HepG2 (cell line): ENCODE results near the gene OSCP1. TPM values are rescaled to one million over a fixed set of nuclear protein-coding genes. Genes with fewer than 3 reads are reported as not detected.

Experiments
- ATAC-seq: fragments of 200-7000 bp; cut with Tn5 transposase; 3 replicates; pipeline ENCODE4 v1.9.1; 2020; ENCODE audit warnings: mild to moderate bottlenecking, moderate library complexity
- BruUV-seq: library from RNA; stranded (reverse); fragments of 400-500 nt; replicated peaks from 2 replicates; lab custom pipeline; 2021; lab: Mats Ljungman, UMichigan
- CTCF ChIA-PET: fragments of 300-600 bp; formaldehyde crosslinking; extraction: SDS; loops from one replicate; lab custom pipeline; 2021; ENCODE audit warnings: low total read pairs, inconsistent platforms, low intra/inter-chr PET ratio; lab: Yijun Ruan, JAX
- POLR2A ChIA-PET: fragments of 350-600 bp; sonication (Branson Sonifier 250); formaldehyde crosslinking; loops from one replicate; lab custom pipeline; 2020; ENCODE audit warnings: antibody characterized with exemption, inconsistent platforms; lab: Yijun Ruan, JAX
- DNase-seq: peaks from one replicate; pipeline ENCODE4 v3.0.0-alpha.2; 2015; ENCODE audit warnings: low spot score
- FAIRE-seq: peaks from 3 replicates; lab custom pipeline; 2011; peaks lifted over from hg19 to GRCh38; lab: Jason Lieb, UNC
- H2AFZ ChIP-seq: one replicate; pipeline ENCODE4 v1.6.1; 2011; ENCODE audit warnings: low read length, inconsistent platforms
- H3K27ac ChIP-seq: fragments of 300-600 bp; 3 replicates; pipeline ENCODE4 v1.8.0; 2011; ENCODE audit warnings: mixed run types, mild to moderate bottlenecking, mixed read lengths, low read length, inconsistent platforms; ENCODE audit not compliant: insufficient read depth; ENCODE audit errors: extremely low read length
- H3K27me3 ChIP-seq, 2 experiments: fragments of 200-600 bp in 1 of 2; 2 replicates in 1 of 2; 3 replicates in 1 of 2; pipeline versions ENCODE4 v1.6.0 to v1.8.0; 2011; ENCODE audit warnings: low read length in 2 of 2, mild to moderate bottlenecking in 2 of 2, moderate library complexity in 2 of 2, inconsistent platforms in 1 of 2; ENCODE audit not compliant: insufficient read depth in 2 of 2, control insufficient read depth in 1 of 2
- H3K36me3 ChIP-seq, 2 experiments: fragments of 200-600 bp in 1 of 2; replicated peaks in 1 of 2; 2 replicates in 1 of 2; 3 replicates in 1 of 2; pipeline versions ENCODE4 v1.5.1 to v1.8.0; 2011; ENCODE audit warnings: low read length in 2 of 2, inconsistent platforms in 1 of 2; ENCODE audit not compliant: insufficient read depth in 2 of 2, control insufficient read depth in 1 of 2
- H3K4me1 ChIP-seq: 2 replicates; pipeline ENCODE4 v1.5.1; 2012; ENCODE audit warnings: low read length, inconsistent platforms; ENCODE audit not compliant: insufficient read depth
- H3K4me2 ChIP-seq: 2 replicates; pipeline ENCODE4 v1.6.0; 2011; ENCODE audit warnings: low read depth, low read length, inconsistent platforms
- H3K4me3 ChIP-seq, 3 experiments: fragments of 200-600 bp in 1 of 3; sonication (generic), shearing (Covaris generic) in 1 of 3; replicated peaks in 1 of 3; 2 replicates each; pipeline ENCODE4 v1.5.1; 2011 to 2016; ENCODE audit warnings: low read length in 3 of 3, inconsistent platforms in 2 of 3, low read depth in 2 of 3, mild to moderate bottlenecking in 2 of 3, control low read depth in 1 of 3, mixed read lengths in 1 of 3; ENCODE audit not compliant: insufficient read depth in 1 of 3
- H3K79me2 ChIP-seq: one replicate; pipeline ENCODE4 v1.6.1; 2011; ENCODE audit warnings: low read length, inconsistent platforms; ENCODE audit not compliant: insufficient read depth
- H3K9ac ChIP-seq: 2 replicates; pipeline ENCODE4 v1.6.0; 2011; ENCODE audit warnings: mild to moderate bottlenecking, low read depth, low read length, inconsistent platforms; ENCODE audit not compliant: insufficient read depth
- H3K9me3 ChIP-seq: 2 replicates; pipeline ENCODE4 v1.5.1; 2012; ENCODE audit warnings: mild to moderate bottlenecking, low read length
- H4K20me1 ChIP-seq: 2 replicates; pipeline ENCODE4 v1.6.0; 2011; ENCODE audit warnings: inconsistent platforms, mild to moderate bottlenecking, low read length, moderate library complexity; ENCODE audit not compliant: insufficient read depth
- ADNP ChIP-seq: sonication (generic); formaldehyde crosslinking; IDR thresholded peaks from 2 replicates; pipeline ENCODE4 v1.4.0; 2020; ENCODE audit warnings: missing genetic modification reagents
- ELF3 ChIP-seq: IDR thresholded peaks from 2 replicates; pipeline ENCODE4 v1.6.1; 2016; ENCODE audit warnings: missing genetic modification reagents, missing compliant biosample characterization
- MIXL1 ChIP-seq: IDR thresholded peaks from 2 replicates; pipeline ENCODE4 v1.6.1; 2016
- NFATC3 ChIP-seq: sonication (generic); formaldehyde crosslinking; IDR thresholded peaks from 2 replicates; pipeline ENCODE4 v1.5.1; 2020; ENCODE audit warnings: mild to moderate bottlenecking, missing genetic modification reagents
- POLR2G ChIP-seq: fragments of 200-400 bp; formaldehyde crosslinking; IDR thresholded peaks from 2 replicates; pipeline ENCODE4 v1.6.1; 2018; ENCODE audit warnings: mild to moderate bottlenecking, low read depth, low read length, moderate library complexity
- TARDBP ChIP-seq: sonication (generic); formaldehyde crosslinking; IDR thresholded peaks from 2 replicates; pipeline ENCODE4 v1.8.0; 2022; ENCODE audit warnings: mild to moderate bottlenecking, missing genetic modification reagents
- TRIM22 ChIP-seq: fragments of 450-650 bp; IDR thresholded peaks from 2 replicates; pipeline ENCODE4 v1.6.1; 2017
- ZBTB38 ChIP-seq: sonication (generic); formaldehyde crosslinking; IDR thresholded peaks from 2 replicates; pipeline ENCODE4 v1.5.1; 2020; ENCODE audit warnings: mild to moderate bottlenecking, missing genetic modification reagents
- ZFP36 ChIP-seq: fragments of 150-350 bp; IDR thresholded peaks from 2 replicates; pipeline ENCODE4 v1.6.1; 2018; ENCODE audit warnings: borderline replicate concordance, low read length, low read depth; ENCODE audit not compliant: partially characterized antibody
- ZFP62 ChIP-seq: sonication (generic); formaldehyde crosslinking; IDR thresholded peaks from 2 replicates; pipeline ENCODE4 v1.4.0; 2020; ENCODE audit warnings: missing genetic modification reagents
- ZNF431 ChIP-seq: sonication (generic); formaldehyde crosslinking; IDR thresholded peaks from 2 replicates; pipeline ENCODE4 v1.9.0; 2022; ENCODE audit warnings: missing genetic modification reagents, low read depth, mild to moderate bottlenecking, borderline replicate concordance
- ZNF441 ChIP-seq: sonication (generic); formaldehyde crosslinking; IDR thresholded peaks from 2 replicates; pipeline ENCODE4 v1.7.0; 2021; ENCODE audit warnings: missing genetic modification reagents, borderline replicate concordance
- ZNF562 ChIP-seq: sonication (generic); formaldehyde crosslinking; IDR thresholded peaks from 2 replicates; pipeline ENCODE4 v1.8.0; 2022; ENCODE audit warnings: missing genetic modification reagents, borderline replicate concordance
- ZNF782 ChIP-seq: sonication (generic); formaldehyde crosslinking; IDR thresholded peaks from 2 replicates; pipeline ENCODE4 v1.4.0; 2020; ENCODE audit warnings: missing genetic modification reagents, mild to moderate bottlenecking, borderline replicate concordance
- WGBS: methylation state at CpG from one replicate; pipeline ENCODE4 v1.1.6; 2017; ENCODE audit warnings: low lambda C conversion rate; 5-methylcytosine and 5-hydroxymethylcytosine counted together
- in situ Hi-C: cut with HindIII; loops from 2 replicates; pipeline ENCODE4 v1.10.0; 2017; ENCODE audit warnings: low pct_unique_long_range_greater_than_20kb; ENCODE audit not compliant: extremely low pct_ligation_motif_present
- intact Hi-C: fragments of 100-400 bp; cut with micrococcal nuclease; formaldehyde crosslinking; loops from one replicate; pipeline ENCODE4 v1.10.0; 2022; ENCODE audit not compliant: unreplicated experiment
- polyA plus RNA-seq, 8 experiments: library from polyadenylated mRNA; depleted of rRNA in 3 of 8; stranded (reverse) in 7 of 8; unstranded in 1 of 8; fragments of >200 nt; fragmentation: Illumina TruSeq in 4 of 8; extraction: Trizol in 4 of 8; gene quantifications; 2 replicates each; pipeline versions ENCODE4 v1.2.1 to v1.2.3, GENCODE V29; 2011 to 2016; ENCODE audit warnings: low read depth in 4 of 8, missing spikeins in 1 of 8, mixed read lengths in 1 of 8; ENCODE audit not compliant: insufficient read depth in 1 of 8
- total RNA-seq, 5 experiments: library from RNA; depleted of rRNA; stranded (reverse); fragments of >200 nt; fragmentation: Illumina TruSeq; extraction: Trizol; gene quantifications; 2 replicates each; pipeline ENCODE4 v1.2.3, GENCODE V29; 2016; ENCODE audit warnings: low read depth in 1 of 5
- TF ChIP-seq, protein P1 (sequence below): sonication (generic); formaldehyde crosslinking; IDR thresholded peaks from 2 replicates; pipeline ENCODE4 v1.8.1; 2023; ENCODE audit warnings: mild to moderate bottlenecking, missing genetic modification reagents
- TF ChIP-seq, protein P2 (sequence below): IDR thresholded peaks from 2 replicates; pipeline ENCODE4 v1.6.1; 2016; ENCODE audit warnings: missing compliant biosample characterization, missing genetic modification reagents, borderline replicate concordance
- TF ChIP-seq, protein P3 (sequence below): sonication (generic); formaldehyde crosslinking; IDR thresholded peaks from 2 replicates; pipeline ENCODE4 v1.9.0; 2021; ENCODE audit warnings: missing genetic modification reagents, mild to moderate bottlenecking, borderline replicate concordance
- TF ChIP-seq, protein P4 (sequence below): sonication (generic); formaldehyde crosslinking; conservative IDR thresholded peaks from 2 replicates; pipeline ENCODE4 v1.5.0; 2020; ENCODE audit warnings: missing genetic modification reagents

Gene OSCP1
- total and polyA plus RNA-seq, 2 of the 13 experiments (the other 11 are each of a cell fraction or from before 2014, with no cell fraction given): 0.60 to 0.84 TPM

GRCh38 chr1:36481091-36481490, 30.8 kb upstream of the OSCP1 start (continued):
- TF ChIP-seq, protein P1, sequence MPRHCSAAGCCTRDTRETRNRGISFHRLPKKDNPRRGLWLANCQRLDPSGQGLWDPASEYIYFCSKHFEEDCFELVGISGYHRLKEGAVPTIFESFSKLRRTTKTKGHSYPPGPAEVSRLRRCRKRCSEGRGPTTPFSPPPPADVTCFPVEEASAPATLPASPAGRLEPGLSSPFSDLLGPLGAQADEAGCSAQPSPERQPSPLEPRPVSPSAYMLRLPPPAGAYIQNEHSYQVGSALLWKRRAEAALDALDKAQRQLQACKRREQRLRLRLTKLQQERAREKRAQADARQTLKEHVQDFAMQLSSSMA: no peak

GRCh38 chr1:36480161-36480560, 29.9 kb upstream of the OSCP1 start:
- no peak overlapping the region for H3K9ac ChIP-seq
- peaks cover 0 to 3% of the 10 kb centered on the region in 2 experiments; a peak in 1 of 5 replicates for H3K36me3 ChIP-seq
- no peak overlapping the region for H2AFZ ChIP-seq
- H3K79me2 ChIP-seq: no peaks in the 10 kb centered on the region
- no peak overlapping the region for H3K27ac ChIP-seq
- no peak overlapping the region for H3K4me3 ChIP-seq
- FAIRE-seq (no peak), ATAC-seq (no peak), DNase-seq (no peak)
- peaks cover 36% of the 10 kb centered on the region for H3K4me1 ChIP-seq
- intact Hi-C loops (no loop called here), in situ Hi-C loops (no loop called here)
- H3K27me3 ChIP-seq: no peaks in the 10 kb centered on the region; a peak in 1 of 5 replicates
- ChIA-PET POLR2A (no interaction called here), CTCF (no interaction called here)
- no peak overlapping the region for H3K4me2 ChIP-seq
- no peaks in the 10 kb centered on the region for H4K20me1 ChIP-seq
- WGBS: no CpG with 5 or more reads among the region's 2 CpGs
- no TSS peak for BruUV-seq
- no peaks in the 10 kb centered on the region for H3K9me3 ChIP-seq
- no peak for TF ChIP-seq ZFP62 (CRISPR knock-in tag)
- TF ChIP-seq ELF3 (CRISPR knock-in tag): no peak
- TF ChIP-seq POLR2G: no peak
- TF ChIP-seq TRIM22: no peak
- TF ChIP-seq MIXL1 (CRISPR knock-in tag): no peak
- no peak for TF ChIP-seq ZFP36
- TF ChIP-seq ZBTB38 (CRISPR knock-in tag): no peak
- no peak for TF ChIP-seq ADNP (CRISPR knock-in tag)
- TF ChIP-seq ZNF431 (CRISPR knock-in tag): no peak
- TF ChIP-seq, protein P2, sequence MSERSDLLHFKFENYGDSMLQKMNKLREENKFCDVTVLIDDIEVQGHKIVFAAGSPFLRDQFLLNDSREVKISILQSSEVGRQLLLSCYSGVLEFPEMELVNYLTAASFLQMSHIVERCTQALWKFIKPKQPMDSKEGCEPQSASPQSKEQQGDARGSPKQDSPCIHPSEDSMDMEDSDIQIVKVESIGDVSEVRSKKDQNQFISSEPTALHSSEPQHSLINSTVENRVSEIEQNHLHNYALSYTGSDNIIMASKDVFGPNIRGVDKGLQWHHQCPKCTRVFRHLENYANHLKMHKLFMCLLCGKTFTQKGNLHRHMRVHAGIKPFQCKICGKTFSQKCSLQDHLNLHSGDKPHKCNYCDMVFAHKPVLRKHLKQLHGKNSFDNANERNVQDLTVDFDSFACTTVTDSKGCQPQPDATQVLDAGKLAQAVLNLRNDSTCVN (CRISPR knock-in tag): no peak
- TF ChIP-seq ZNF562 (CRISPR knock-in tag): no peak
- TF ChIP-seq NFATC3 (CRISPR knock-in tag): no peak
- TF ChIP-seq, protein P3, sequence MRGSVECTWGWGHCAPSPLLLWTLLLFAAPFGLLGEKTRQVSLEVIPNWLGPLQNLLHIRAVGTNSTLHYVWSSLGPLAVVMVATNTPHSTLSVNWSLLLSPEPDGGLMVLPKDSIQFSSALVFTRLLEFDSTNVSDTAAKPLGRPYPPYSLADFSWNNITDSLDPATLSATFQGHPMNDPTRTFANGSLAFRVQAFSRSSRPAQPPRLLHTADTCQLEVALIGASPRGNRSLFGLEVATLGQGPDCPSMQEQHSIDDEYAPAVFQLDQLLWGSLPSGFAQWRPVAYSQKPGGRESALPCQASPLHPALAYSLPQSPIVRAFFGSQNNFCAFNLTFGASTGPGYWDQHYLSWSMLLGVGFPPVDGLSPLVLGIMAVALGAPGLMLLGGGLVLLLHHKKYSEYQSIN (CRISPR knock-in tag): no peak
- no peak for TF ChIP-seq TARDBP (CRISPR knock-in tag)
- TF ChIP-seq, protein P4, sequence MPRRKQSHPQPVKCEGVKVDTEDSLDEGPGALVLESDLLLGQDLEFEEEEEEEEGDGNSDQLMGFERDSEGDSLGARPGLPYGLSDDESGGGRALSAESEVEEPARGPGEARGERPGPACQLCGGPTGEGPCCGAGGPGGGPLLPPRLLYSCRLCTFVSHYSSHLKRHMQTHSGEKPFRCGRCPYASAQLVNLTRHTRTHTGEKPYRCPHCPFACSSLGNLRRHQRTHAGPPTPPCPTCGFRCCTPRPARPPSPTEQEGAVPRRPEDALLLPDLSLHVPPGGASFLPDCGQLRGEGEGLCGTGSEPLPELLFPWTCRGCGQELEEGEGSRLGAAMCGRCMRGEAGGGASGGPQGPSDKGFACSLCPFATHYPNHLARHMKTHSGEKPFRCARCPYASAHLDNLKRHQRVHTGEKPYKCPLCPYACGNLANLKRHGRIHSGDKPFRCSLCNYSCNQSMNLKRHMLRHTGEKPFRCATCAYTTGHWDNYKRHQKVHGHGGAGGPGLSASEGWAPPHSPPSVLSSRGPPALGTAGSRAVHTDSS (CRISPR knock-in tag): no peak
- TF ChIP-seq ZNF782 (CRISPR knock-in tag): no peak
- no peak for TF ChIP-seq ZNF441 (CRISPR knock-in tag)
- TF ChIP-seq, protein P1: no peak
